Type B pancreatic cell (in vitro differentiated cells): Measurements from ENCODE around the gene BACH2. TPM values are rescaled to one million over a fixed set of nuclear protein-coding genes. Genes with fewer than 3 reads are reported as not detected.

Experiments used
- DNase-seq: peaks from one replicate; pipeline ENCODE4 v3.0.0; 2021; ENCODE audit warnings: mixed read lengths; ENCODE audit not compliant: unreplicated experiment; ENCODE audit errors: extremely low spot score
- H3K27ac Mint-ChIP-seq: 2 replicates; pipeline ENCODE4 v1.8.0; 2021; ENCODE audit warnings: mild to moderate bottlenecking, mixed read lengths
- H3K27me3 Mint-ChIP-seq: 2 replicates; pipeline ENCODE4 v1.8.0; 2021; ENCODE audit warnings: mixed read lengths
- H3K36me3 Mint-ChIP-seq: 2 replicates; pipeline ENCODE4 v1.8.0; 2021; ENCODE audit warnings: mixed read lengths
- H3K4me1 Mint-ChIP-seq: one replicate; pipeline ENCODE4 v1.8.0; 2021; ENCODE audit warnings: mixed read lengths; ENCODE audit not compliant: unreplicated experiment
- H3K4me3 Mint-ChIP-seq: 2 replicates; pipeline ENCODE4 v1.8.0; 2021; ENCODE audit warnings: mild to moderate bottlenecking, mixed read lengths
- H3K9me3 Mint-ChIP-seq: 2 replicates; pipeline ENCODE4 v1.8.0; 2021; ENCODE audit warnings: mixed read lengths
- total RNA-seq: library from RNA; stranded (reverse); gene quantifications from 2 replicates; pipeline ENCODE4 v1.2.1, GENCODE V29; 2021; ENCODE audit warnings: low replicate concordance
- TF ChIP-seq, protein P1 (sequence below): fragments of 200-600 bp; sonication (generic); conservative IDR thresholded peaks from 2 replicates; pipeline ENCODE4 v1.5.0; 2021; ENCODE audit warnings: antibody characterized with exemption, mild to moderate bottlenecking

The BACH2 gene
- total RNA-seq, 1 donor from 2014 or later: 33.5 TPM

DNA sequence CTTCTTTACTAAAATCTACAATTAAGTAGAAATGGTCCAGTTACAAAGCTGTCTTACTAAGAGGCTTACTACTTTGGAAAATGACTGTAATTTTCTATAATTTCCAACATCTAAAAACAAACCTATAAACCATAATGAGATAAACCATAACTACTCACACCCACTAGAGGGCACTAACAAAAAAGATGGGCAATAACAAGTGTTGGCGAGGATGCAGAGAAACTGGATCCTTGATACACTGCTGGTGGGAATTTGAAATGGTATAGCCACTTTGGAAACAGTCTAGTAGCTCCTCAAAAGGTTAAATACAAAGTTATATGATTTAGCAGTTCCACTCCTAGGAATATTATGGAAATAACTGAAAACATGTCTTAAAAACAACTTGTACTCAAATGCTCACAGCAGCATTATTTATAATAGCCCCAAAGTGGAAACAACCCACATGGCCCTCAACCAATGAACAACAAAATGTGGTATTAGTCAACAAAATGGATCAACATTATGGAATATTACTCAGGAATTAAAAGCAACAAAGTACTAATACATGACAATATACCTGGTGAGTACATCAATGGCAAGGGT lies 351.7 kb downstream of the BACH2 start:
- H3K4me3 Mint-ChIP-seq: no peak overlapping the region
- peaks cover 4% of the 10 kb centered on the region for H3K9me3 Mint-ChIP-seq
- no peak overlapping the region for H3K27ac Mint-ChIP-seq
- TF ChIP-seq, protein P1, sequence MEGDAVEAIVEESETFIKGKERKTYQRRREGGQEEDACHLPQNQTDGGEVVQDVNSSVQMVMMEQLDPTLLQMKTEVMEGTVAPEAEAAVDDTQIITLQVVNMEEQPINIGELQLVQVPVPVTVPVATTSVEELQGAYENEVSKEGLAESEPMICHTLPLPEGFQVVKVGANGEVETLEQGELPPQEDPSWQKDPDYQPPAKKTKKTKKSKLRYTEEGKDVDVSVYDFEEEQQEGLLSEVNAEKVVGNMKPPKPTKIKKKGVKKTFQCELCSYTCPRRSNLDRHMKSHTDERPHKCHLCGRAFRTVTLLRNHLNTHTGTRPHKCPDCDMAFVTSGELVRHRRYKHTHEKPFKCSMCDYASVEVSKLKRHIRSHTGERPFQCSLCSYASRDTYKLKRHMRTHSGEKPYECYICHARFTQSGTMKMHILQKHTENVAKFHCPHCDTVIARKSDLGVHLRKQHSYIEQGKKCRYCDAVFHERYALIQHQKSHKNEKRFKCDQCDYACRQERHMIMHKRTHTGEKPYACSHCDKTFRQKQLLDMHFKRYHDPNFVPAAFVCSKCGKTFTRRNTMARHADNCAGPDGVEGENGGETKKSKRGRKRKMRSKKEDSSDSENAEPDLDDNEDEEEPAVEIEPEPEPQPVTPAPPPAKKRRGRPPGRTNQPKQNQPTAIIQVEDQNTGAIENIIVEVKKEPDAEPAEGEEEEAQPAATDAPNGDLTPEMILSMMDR: peak; percentile 69
- no peak for DNase-seq
- H3K4me1 Mint-ChIP-seq: peaks cover 17% of the 10 kb centered on the region
- peaks cover 2% of the 10 kb centered on the region for H3K27me3 Mint-ChIP-seq
- peaks cover 25% of the 10 kb centered on the region for H3K36me3 Mint-ChIP-seq

DNA sequence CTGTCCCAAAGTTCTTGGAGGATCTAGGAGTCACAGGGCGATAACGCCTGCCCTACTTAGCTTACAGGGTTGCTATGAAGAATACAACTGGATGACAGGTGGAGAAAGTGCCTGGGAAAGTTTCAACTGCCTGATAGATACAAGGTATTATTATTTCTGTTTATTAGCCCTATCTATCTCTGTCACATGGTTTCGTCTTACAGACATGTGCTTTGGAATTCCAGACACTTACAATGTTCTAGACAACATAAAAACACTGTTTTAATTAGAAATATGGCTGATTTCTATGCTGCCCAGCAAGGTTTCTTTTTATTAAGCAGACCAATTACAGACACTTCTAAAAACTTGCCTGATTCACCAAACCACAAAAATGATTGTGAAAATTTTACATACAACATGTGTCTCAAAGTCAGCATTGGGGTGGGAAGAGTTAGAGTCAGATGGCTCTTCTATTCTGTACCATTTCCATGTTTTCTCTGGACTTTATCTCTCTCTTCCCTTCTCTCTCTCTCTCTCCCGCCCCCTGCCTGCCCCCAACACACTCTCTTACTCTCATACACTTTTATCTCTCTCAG lies 352.4 kb downstream of the BACH2 start:
- Mint-ChIP-seq H3K36me3 (peaks cover 19% of the 10 kb centered on the region), H3K27ac (no peak overlapping the region), H3K4me3 (no peak overlapping the region), H3K27me3 (peaks cover 2% of the 10 kb centered on the region), H3K4me1 (peaks cover 17% of the 10 kb centered on the region), H3K9me3 (peaks cover 4% of the 10 kb centered on the region)
- DNase-seq: no peak
- TF ChIP-seq, protein P1: no peak

DNA sequence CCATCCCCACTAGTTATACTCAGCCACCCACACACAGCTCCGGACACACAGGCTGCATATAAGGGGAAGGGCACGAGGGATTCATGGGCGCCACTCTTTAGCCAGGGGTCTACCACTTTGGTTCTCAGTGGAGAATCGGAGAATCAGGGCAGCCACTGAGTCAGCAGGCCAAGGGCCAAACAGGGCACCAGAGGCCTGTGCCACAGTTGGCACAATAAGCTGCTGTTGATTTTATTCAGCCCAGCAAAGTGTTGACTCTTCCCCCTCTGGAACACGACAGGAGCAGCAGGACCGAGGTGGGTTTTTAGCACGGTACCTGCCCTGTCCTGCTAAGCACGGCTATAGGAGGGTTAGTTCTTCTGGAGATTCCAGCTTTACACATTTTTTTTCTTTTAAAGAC lies 354.0 kb downstream of the BACH2 start:
- TF ChIP-seq, protein P1: no peak
- DNase-seq: no peak
- peaks cover 18% of the 10 kb centered on the region for H3K36me3 Mint-ChIP-seq
- no peak overlapping the region for H3K27ac Mint-ChIP-seq
- H3K9me3 Mint-ChIP-seq: peaks cover 4% of the 10 kb centered on the region
- H3K4me3 Mint-ChIP-seq: no peak overlapping the region
- peaks cover 2% of the 10 kb centered on the region for H3K27me3 Mint-ChIP-seq
- peaks cover 17% of the 10 kb centered on the region for H3K4me1 Mint-ChIP-seq

DNA sequence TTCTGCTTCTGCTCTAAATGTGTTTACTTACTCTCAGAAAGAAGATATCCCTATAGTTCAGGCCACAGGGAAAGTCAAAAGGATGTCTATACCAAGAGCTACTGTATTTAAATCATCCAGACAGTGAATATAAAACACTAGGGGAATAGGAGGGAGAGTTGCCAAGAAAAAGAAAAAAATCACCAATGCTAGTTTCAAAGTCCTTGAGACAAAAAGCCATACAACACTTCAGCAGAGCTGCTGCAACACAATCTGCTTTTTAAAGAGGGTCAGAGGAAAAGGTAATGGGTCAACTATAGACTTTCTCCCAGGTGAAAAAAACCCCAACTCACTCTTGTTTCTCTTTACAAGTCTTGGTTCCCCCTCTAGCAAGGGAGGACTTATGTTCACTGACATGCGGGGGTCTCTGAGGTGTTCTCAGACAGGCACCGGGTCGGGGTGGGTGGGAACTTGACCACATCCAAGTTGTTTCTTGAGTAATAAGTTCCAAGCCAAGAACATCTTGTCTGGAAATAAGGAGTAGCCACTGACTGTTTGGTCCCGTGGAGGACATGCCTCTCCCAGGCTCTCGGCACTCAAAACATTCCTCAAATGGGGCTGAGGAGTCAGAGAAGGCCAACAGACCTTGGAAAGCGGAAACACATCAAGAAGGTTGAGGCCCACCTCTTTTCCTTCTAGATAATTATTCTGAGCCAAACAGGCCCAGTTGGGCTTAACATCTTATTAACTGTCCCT lies 354.7 kb downstream of the BACH2 start:
- Mint-ChIP-seq H3K27me3 (peaks cover 2% of the 10 kb centered on the region), H3K4me3 (no peak overlapping the region), H3K9me3 (peaks cover 4% of the 10 kb centered on the region), H3K36me3 (peaks cover 14% of the 10 kb centered on the region), H3K4me1 (peaks cover 17% of the 10 kb centered on the region), H3K27ac (no peak overlapping the region)
- no peak for DNase-seq
- TF ChIP-seq, protein P1: no peak

DNA sequence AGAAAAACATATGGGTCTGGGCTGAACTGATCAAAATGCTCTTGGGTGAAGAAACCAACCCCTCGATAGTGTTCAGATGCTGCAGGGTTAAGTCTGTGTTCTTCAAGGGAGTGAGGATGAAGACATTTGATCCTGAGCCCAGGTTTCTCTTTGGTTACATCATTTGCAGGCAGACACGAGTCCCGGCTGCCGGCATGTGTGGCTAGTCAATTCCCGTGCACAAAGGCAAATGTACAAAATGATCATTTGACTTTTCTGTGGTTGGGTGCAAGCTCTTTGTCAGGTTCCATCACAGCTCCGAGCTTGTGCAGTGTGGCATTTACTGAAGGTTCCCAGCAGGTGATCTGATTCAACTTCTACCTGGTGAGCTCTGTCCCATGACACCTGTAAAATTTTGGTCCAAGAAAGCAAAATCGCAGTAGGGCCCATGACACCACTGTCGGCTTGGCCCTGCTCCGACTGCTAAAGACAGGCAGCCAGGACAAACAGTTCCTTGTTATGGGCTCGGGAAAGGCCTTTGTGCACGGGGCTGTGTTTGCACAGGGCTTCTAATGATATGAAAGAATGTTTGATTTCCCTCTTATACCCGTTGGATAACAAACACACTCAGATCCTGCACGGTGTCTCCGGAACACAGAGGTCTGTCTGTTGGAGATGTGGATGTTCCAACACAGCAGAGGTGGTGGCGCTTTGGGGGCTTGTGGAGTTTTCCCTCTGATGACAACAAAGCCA lies 355.4 kb downstream of the BACH2 start:
- Mint-ChIP-seq H3K27me3 (peaks cover 2% of the 10 kb centered on the region), H3K4me3 (no peak overlapping the region), H3K9me3 (peaks cover 4% of the 10 kb centered on the region), H3K27ac (no peak overlapping the region), H3K36me3 (peaks cover 14% of the 10 kb centered on the region), H3K4me1 (peaks cover 17% of the 10 kb centered on the region)
- DNase-seq: no peak
- TF ChIP-seq, protein P1: no peak
